Spleen (tissue), 11 donors: ENCODE data around the gene SHISAL2A. TPM values are rescaled to one million over a fixed set of nuclear protein-coding genes. Genes with fewer than 3 reads are reported as not detected.

Source experiments
- DNase-seq: peaks from one replicate; pipeline ENCODE4 v3.0.0-alpha.2; 2020
- H3K27ac ChIP-seq, 8 donors: fragments of 200-600 bp; sonication (generic) in 7 of 8; 1 replicate in 4 of 8; 2 replicates in 4 of 8; pipeline versions ENCODE4 v1.5.0 to v1.8.0; 2016 to 2021; ENCODE audit warnings: inconsistent platforms in 4 of 8, mild to moderate bottlenecking in 4 of 8, moderate library complexity in 1 of 8
- H3K27me3 ChIP-seq, 7 donors: fragments of 200-600 bp; sonication (generic) in 6 of 7; replicated peaks in 1 of 7; 1 replicate in 4 of 7; 2 replicates in 3 of 7; pipeline versions ENCODE4 v1.5.0 to v1.8.0; 2016 to 2021; ENCODE audit warnings: inconsistent platforms in 3 of 7, mild to moderate bottlenecking in 1 of 7
- H3K36me3 ChIP-seq, 6 donors: fragments of 200-600 bp; sonication (generic) in 5 of 6; 1 replicate in 4 of 6; 2 replicates in 2 of 6; pipeline versions ENCODE4 v1.5.0 to v1.8.0; 2016 to 2021; ENCODE audit warnings: inconsistent platforms in 2 of 6
- H3K4me1 ChIP-seq, 6 donors: fragments of 200-600 bp; sonication (generic) in 5 of 6; 1 replicate in 3 of 6; 2 replicates in 3 of 6; pipeline versions ENCODE4 v1.5.0 to v1.8.0; 2016 to 2021; ENCODE audit warnings: inconsistent platforms in 3 of 6
- H3K4me3 ChIP-seq, 8 donors: fragments of 200-600 bp; sonication (generic) in 7 of 8; 1 replicate in 4 of 8; 2 replicates in 4 of 8; pipeline versions ENCODE4 v1.5.0 to v1.8.0; 2016 to 2021; ENCODE audit warnings: inconsistent platforms in 4 of 8, mild to moderate bottlenecking in 4 of 8, moderate library complexity in 2 of 8
- H3K9me3 ChIP-seq, 8 donors: fragments of 200-600 bp; sonication (generic) in 7 of 8; 1 replicate in 4 of 8; 2 replicates in 4 of 8; pipeline versions ENCODE4 v1.5.0 to v1.8.0; 2016 to 2021; ENCODE audit warnings: inconsistent platforms in 4 of 8
- POLR2A ChIP-seq, 3 donors: fragments of 450-650 bp; IDR thresholded peaks; one replicate each; pipeline ENCODE4 v1.5.1; 2017; ENCODE audit warnings: antibody characterized with exemption in 3 of 3, mild to moderate bottlenecking in 1 of 3
- POLR2AphosphoS5 ChIP-seq, 3 donors: sonication (generic); formaldehyde crosslinking; IDR thresholded peaks; one replicate each; pipeline ENCODE4 v1.5.1; 2017; ENCODE audit warnings: antibody characterized with exemption in 3 of 3
- WGBS, 5 donors: extraction: QIAGEN DNeasy Blood & Tissue Kit in 3 of 5; methylation state at CpG; one replicate each; pipeline versions ENCODE4 v1.1.5 to v1.1.7; 2013 to 2018; 5-methylcytosine and 5-hydroxymethylcytosine counted together
- intact Hi-C: fragments of 100-400 bp; cut with DNase I; formaldehyde crosslinking; loops from one replicate; pipeline ENCODE4 v1.15.0; 2023; ENCODE audit warnings: low total_unique reads
- polyA plus RNA-seq, 3 donors: library from polyadenylated mRNA; stranded (reverse); fragments of 200-250 nt; gene quantifications; one replicate each; pipeline ENCODE4 v1.2.1, GENCODE V29; 2013
- total RNA-seq, 7 donors: library from RNA; depleted of rRNA in 3 of 7; stranded (reverse); fragments of >200 nt in 3 of 7; fragmentation: NEBNext Ultra II Directional in 4 of 7; extraction: Animal tissue kit (Norgen Biotek cat#: 25700) in 4 of 7; gene quantifications; one replicate each; pipeline versions ENCODE4 v1.1.0 to v1.2.1, GENCODE V29; 2016 to 2021
- TF ChIP-seq, protein P1 (sequence below), 11 experiments: fragments of 200-600 bp in 7 of 11; fragments of 450-650 bp in 4 of 11; sonication (generic) in 4 of 11; IDR thresholded peaks in 8 of 11; conservative IDR thresholded peaks in 3 of 11; 1 replicate in 7 of 11; 2 replicates in 4 of 11; pipeline versions ENCODE4 v1.4.0 to v1.8.0; 2016 to 2021; ENCODE audit warnings: antibody characterized with exemption in 11 of 11, inconsistent platforms in 4 of 11, mild to moderate bottlenecking in 1 of 11
- donor health status: healthy with polysubstance abuse.
- donor health status: DM: no; HTN: no; CAD: no; lungs with moderate emphysema.
- donor health status: DM: no; HTN: no; CAD: no.
- donor health status: Bipolar disorder and iron deficiency.
- donor health status: healthy.
- donor health status: DM: no; HTN: no; CAD: no.
- donor health status: DM: yes; HTN: yes; CAD: no.

Gene SHISAL2A
- total and polyA plus RNA-seq, 10 donors: 9.2 to 23.6 (median 16.1) TPM

GRCh38 chr1:52672946-52673345 is 40.0 kb downstream of the SHISAL2A start:
- peaks cover 0 to 44% (median 3%) of the 10 kb centered on the region in 6 donors for H3K36me3 ChIP-seq
- TF ChIP-seq POLR2A (IDR thresholded peaks at IDR 0.05) (no peak), POLR2AphosphoS5 (IDR thresholded peaks at IDR 0.05) (no peak)
- TF ChIP-seq, protein P1, sequence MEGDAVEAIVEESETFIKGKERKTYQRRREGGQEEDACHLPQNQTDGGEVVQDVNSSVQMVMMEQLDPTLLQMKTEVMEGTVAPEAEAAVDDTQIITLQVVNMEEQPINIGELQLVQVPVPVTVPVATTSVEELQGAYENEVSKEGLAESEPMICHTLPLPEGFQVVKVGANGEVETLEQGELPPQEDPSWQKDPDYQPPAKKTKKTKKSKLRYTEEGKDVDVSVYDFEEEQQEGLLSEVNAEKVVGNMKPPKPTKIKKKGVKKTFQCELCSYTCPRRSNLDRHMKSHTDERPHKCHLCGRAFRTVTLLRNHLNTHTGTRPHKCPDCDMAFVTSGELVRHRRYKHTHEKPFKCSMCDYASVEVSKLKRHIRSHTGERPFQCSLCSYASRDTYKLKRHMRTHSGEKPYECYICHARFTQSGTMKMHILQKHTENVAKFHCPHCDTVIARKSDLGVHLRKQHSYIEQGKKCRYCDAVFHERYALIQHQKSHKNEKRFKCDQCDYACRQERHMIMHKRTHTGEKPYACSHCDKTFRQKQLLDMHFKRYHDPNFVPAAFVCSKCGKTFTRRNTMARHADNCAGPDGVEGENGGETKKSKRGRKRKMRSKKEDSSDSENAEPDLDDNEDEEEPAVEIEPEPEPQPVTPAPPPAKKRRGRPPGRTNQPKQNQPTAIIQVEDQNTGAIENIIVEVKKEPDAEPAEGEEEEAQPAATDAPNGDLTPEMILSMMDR (IDR thresholded peaks at IDR 0.05 in 8 of 11, conservative IDR thresholded peaks at IDR 0.05 in 3 of 11): no peak
- H3K4me3 ChIP-seq: no peak overlapping the region
- 16 to 86% (median 40%) methylated on average over 1 of the region's 1 CpG for WGBS, 5 donors
- no peaks in the 10 kb centered on the region for H3K9me3 ChIP-seq
- H3K27ac ChIP-seq: no peak overlapping the region
- intact Hi-C loops: no loop called here
- peaks cover 0 to 10% (median 3%) of the 10 kb centered on the region in 6 donors for H3K4me1 ChIP-seq
- no peak for DNase-seq
- no peaks in the 10 kb centered on the region for H3K27me3 ChIP-seq

GRCh38 chr1:52673513-52673912 is 40.5 kb downstream of the SHISAL2A start:
- no peak overlapping the region for H3K4me3 ChIP-seq
- WGBS, 5 donors: 88 to 99% (median 91%) methylated on average over 4 of the region's 4 CpGs
- H3K27me3 ChIP-seq: no peaks in the 10 kb centered on the region
- intact Hi-C loops: no loop called here
- no peak for TF ChIP-seq POLR2AphosphoS5 (IDR thresholded peaks at IDR 0.05)
- H3K9me3 ChIP-seq: no peaks in the 10 kb centered on the region
- DNase-seq: no peak
- peaks cover 0 to 39% (median 2%) of the 10 kb centered on the region in 6 donors for H3K36me3 ChIP-seq
- H3K27ac ChIP-seq: no peak overlapping the region
- peaks cover 0 to 10% (median 3%) of the 10 kb centered on the region in 6 donors for H3K4me1 ChIP-seq

- H3K4me1 ChIP-seq: peaks cover 0 to 10% (median 3%) of the 10 kb centered on the region in 6 donors
- intact Hi-C loops: no loop called here
- TF ChIP-seq, protein P1 (IDR thresholded peaks at IDR 0.05 in 8 of 11, conservative IDR thresholded peaks at IDR 0.05 in 3 of 11): no peak
- TF ChIP-seq POLR2AphosphoS5 (IDR thresholded peaks at IDR 0.05): no peak
- TF ChIP-seq POLR2A (IDR thresholded peaks at IDR 0.05): no peak
Observed at GRCh38 chr1:52674497-52675384, 41.8 kb downstream of the SHISAL2A start.

GRCh38 chr1:52676249-52676903 is 43.4 kb downstream of the SHISAL2A start:
- 80 to 90% (median 85%) methylated on average over 7 to 8 of the region's 8 CpGs for WGBS, 5 donors
- intact Hi-C loops: no loop called here
- peak in 1 of 3 donors; percentile 28 for TF ChIP-seq POLR2AphosphoS5 (IDR thresholded peaks at IDR 0.05)
- TF ChIP-seq, protein P1 (IDR thresholded peaks at IDR 0.05 in 8 of 11, conservative IDR thresholded peaks at IDR 0.05 in 3 of 11): no peak
- no peaks in the 10 kb centered on the region for H3K27me3 ChIP-seq
- H3K27ac ChIP-seq: no peak overlapping the region
- H3K4me3 ChIP-seq: no peak overlapping the region
- no peak for DNase-seq
- peaks cover 0 to 10% (median 3%) of the 10 kb centered on the region in 6 donors for H3K4me1 ChIP-seq
- peaks cover 0 to 33% (median 2%) of the 10 kb centered on the region in 6 donors for H3K36me3 ChIP-seq
- H3K9me3 ChIP-seq: no peaks in the 10 kb centered on the region

More at GRCh38 chr1:52674497-52675384, 41.8 kb downstream of the SHISAL2A start:
- no peak overlapping the region for H3K27ac ChIP-seq
- 63 to 80% (median 70%) methylated on average over 6 of the region's 6 CpGs for WGBS, 5 donors
- H3K27me3 ChIP-seq: no peaks in the 10 kb centered on the region
- DNase-seq: no peak
- no peaks in the 10 kb centered on the region for H3K9me3 ChIP-seq
- H3K4me3 ChIP-seq: no peak overlapping the region
- peaks cover 0 to 33% (median 2%) of the 10 kb centered on the region in 6 donors for H3K36me3 ChIP-seq
